SK-N-DZ (cell line): ENCODE measurements around the gene PATE4. TPM values are rescaled to one million over a fixed set of nuclear protein-coding genes. Genes with fewer than 3 reads are reported as not detected.
"Not testable (repeated sequence)": the region's sequence is repeated elsewhere in the genome, so short reads cannot be mapped to it uniquely, and the experiment has no call there.

Experiments
- DNase-seq: peaks from one replicate; pipeline ENCODE4 v3.0.0-alpha.2; 2015; ENCODE audit warnings: low spot score
- polyA plus RNA-seq, 2 experiments: library from polyadenylated mRNA; depleted of rRNA; stranded (reverse); fragments of >200 nt; gene quantifications; 2 replicates each; pipeline ENCODE4 v1.2.3, GENCODE V29; 2014

PATE4 gene
- not detected in 2 replicates for polyA plus RNA-seq (2014; cell fraction: cytosol; rRNA removed)
- not detected in 2 replicates for polyA plus RNA-seq (2014; cell fraction: nucleus; rRNA removed)

GRCh38 chr11:125833016-125833415 lies at the start of gene PATE4:
Gene PATE4 (plus strand): TSS chr11:125833316. CDS start chr11:125833360, 44 bp downstream.
- no peak for DNase-seq

- no peak for DNase-seq
These were observed 48.4 kb upstream of the PATE4 start for GRCh38 chr11:125784678-125785077.

- DNase-seq: no peak
These were observed 45.3 kb upstream of the PATE4 start, which contains the start of gene PATE3 for GRCh38 chr11:125787827-125788226. Gene PATE3 (plus strand): TSS chr11:125788127. CDS start chr11:125788152, 25 bp downstream.

- DNase-seq: no peak
These were observed 42.3 kb upstream of the PATE4 start for GRCh38 chr11:125790825-125791224.

- DNase-seq: no peak
These were observed 35.5 kb upstream of the PATE4 start for GRCh38 chr11:125797641-125798040.

- no peak for DNase-seq
These were observed 33.3 kb upstream of the PATE4 start for GRCh38 chr11:125799808-125800207.

GRCh38 chr11:125802387-125802786 lies 30.7 kb upstream of the PATE4 start:
- DNase-seq: no peak

GRCh38 chr11:125807909-125808308 lies 25.2 kb upstream of the PATE4 start:
- DNase-seq: no peak

- no peak for DNase-seq
These were observed 2.6 kb downstream of the PATE4 start for GRCh38 chr11:125835748-125836147.

- no peak for DNase-seq
These were observed 9.3 kb downstream of the PATE4 start for GRCh38 chr11:125842321-125842948.

GRCh38 chr11:125846188-125846587 lies 13.1 kb downstream of the PATE4 start:
- no peak for DNase-seq

- not testable (repeated sequence) for DNase-seq
These were observed 24.6 kb downstream of the PATE4 start for GRCh38 chr11:125857670-125858069.

GRCh38 chr11:125862786-125863185 lies 29.7 kb downstream of the PATE4 start:
- DNase-seq: not testable (repeated sequence)

- DNase-seq: not testable (repeated sequence)
These were observed 32.2 kb downstream of the PATE4 start for GRCh38 chr11:125865354-125865753.

- DNase-seq: no peak
These were observed 36.4 kb downstream of the PATE4 start for GRCh38 chr11:125869521-125869920.

GRCh38 chr11:125871391-125872137 lies 38.4 kb downstream of the PATE4 start:
- DNase-seq: peak; percentile 34

- DNase-seq: no peak
These were observed 39.0 kb downstream of the PATE4 start for GRCh38 chr11:125872138-125872491.

- no peak for DNase-seq
These were observed 40.9 kb downstream of the PATE4 start for GRCh38 chr11:125873881-125874555.

GRCh38 chr11:125874556-125875124 lies 41.5 kb downstream of the PATE4 start:
- DNase-seq: peak; percentile 48

GRCh38 chr11:125881291-125881690 lies 48.2 kb downstream of the PATE4 start:
- no peak for DNase-seq

GRCh38 chr11:125883375-125883774 lies 50.3 kb downstream of the PATE4 start:
- no peak for DNase-seq

GRCh38 chr11:125886997-125887372 lies 53.9 kb downstream of the PATE4 start:
- no peak for DNase-seq
